Measurements from ENCODE around the gene ARAP1. TPM values are rescaled to one million over a fixed set of nuclear protein-coding genes. Genes with fewer than 3 reads are reported as not detected.

The ARAP1 gene
- total and polyA plus RNA-seq, 8 donors = 32.2 to 201 (median 69.8) TPM

GRCh38 chr11:72774499-72774898 is 22.3 kb upstream of the ARAP1 start:
- TF ChIP-seq CTCF (IDR thresholded peaks at IDR 0.05) = no peak
- Histone ChIP-seq H3K4me3 (no peak overlapping the region), H3K36me3 (peaks cover 4 to 19% (median 11%) of the 10 kb centered on the region in 4 donors), H3K27ac (peak overlapping the region in 4 of 5 donors; percentile 93 to 96 (median 94)), H3K4me1 (peaks cover 66 to 98% (median 90%) of the 10 kb centered on the region in 4 donors), H3K9me3 (no peaks in the 10 kb centered on the region), H3K27me3 (no peaks in the 10 kb centered on the region)
- intact Hi-C loops (cut with DNase I; ENCODE audit: low total_unique reads) = no loop called here
- 34 to 65% (median 42%) methylated on average over 3 to 6 of the region's 6 CpGs for WGBS, 5 donors
- DNase-seq = no peak

- H3K4me3 ChIP-seq = no peak overlapping the region
- no peaks in the 10 kb centered on the region for H3K27me3 ChIP-seq
- H3K27ac ChIP-seq = peak overlapping the region in 4 of 5 donors; percentile 56 to 96 (median 93)
- TF ChIP-seq POLR2AphosphoS5 (IDR thresholded peaks at IDR 0.05) (no peak), EP300 (IDR thresholded peaks at IDR 0.05) (no peak), POLR2A (IDR thresholded peaks at IDR 0.05) (no peak), CTCF (IDR thresholded peaks at IDR 0.05) (no peak)
- H3K36me3 ChIP-seq = peaks cover 4 to 21% (median 12%) of the 10 kb centered on the region in 4 donors
- WGBS, 5 donors = 31 to 62% (median 46%) methylated on average over 6 of the region's 6 CpGs
- intact Hi-C loops (cut with DNase I; ENCODE audit: low total_unique reads) = no loop called here
- H3K9me3 ChIP-seq = no peaks in the 10 kb centered on the region
- no peak for DNase-seq
- H3K4me1 ChIP-seq = peaks cover 65 to 96% (median 84%) of the 10 kb centered on the region in 4 donors
Observed at GRCh38 chr11:72773696-72774095, 21.5 kb upstream of the ARAP1 start.

GRCh38 chr11:72773291-72773690 is 21.1 kb upstream of the ARAP1 start:
- H3K27me3 ChIP-seq = no peaks in the 10 kb centered on the region
- H3K27ac ChIP-seq = peak overlapping the region; percentile 11 to 96 (median 93)
- H3K4me3 ChIP-seq = no peak overlapping the region
- intact Hi-C loops (cut with DNase I; ENCODE audit: low total_unique reads) = no loop called here
- peak in 1 of 3 donors; percentile 23 for TF ChIP-seq POLR2AphosphoS5 (IDR thresholded peaks at IDR 0.05)
- TF ChIP-seq EP300 (IDR thresholded peaks at IDR 0.05) = no peak
- peaks cover 4 to 23% (median 11%) of the 10 kb centered on the region in 4 donors for H3K36me3 ChIP-seq
- DNase-seq = peak in 1 of 2 donors; percentile 89
- WGBS, 5 donors = 18 to 29% (median 23%) methylated on average over 4 to 5 of the region's 5 CpGs
- H3K4me1 ChIP-seq = peaks cover 61 to 96% (median 84%) of the 10 kb centered on the region in 4 donors
- H3K9me3 ChIP-seq = no peaks in the 10 kb centered on the region

GRCh38 chr11:72772059-72772458 is 19.9 kb upstream of the ARAP1 start:
- Histone ChIP-seq H3K36me3 (peaks cover 5 to 23% (median 11%) of the 10 kb centered on the region in 4 donors), H3K4me1 (peaks cover 49 to 96% (median 84%) of the 10 kb centered on the region in 4 donors), H3K4me3 (peak overlapping the region in 1 of 4 donors; percentile 0), H3K9me3 (no peaks in the 10 kb centered on the region), H3K27me3 (no peaks in the 10 kb centered on the region), H3K27ac (peak overlapping the region in 3 of 5 donors; percentile 14 to 96 (median 93))
- WGBS, 5 donors = 59 to 91% (median 68%) methylated on average over 6 to 12 of the region's 12 CpGs
- intact Hi-C loops (cut with DNase I; ENCODE audit: low total_unique reads) = no loop called here
- no peak for TF ChIP-seq CTCF (IDR thresholded peaks at IDR 0.05)
- TF ChIP-seq POLR2AphosphoS5 (IDR thresholded peaks at IDR 0.05) = no peak
- TF ChIP-seq POLR2A (IDR thresholded peaks at IDR 0.05) = no peak
- TF ChIP-seq EP300 (IDR thresholded peaks at IDR 0.05) = no peak
- no peak for DNase-seq

GRCh38 chr11:72771507-72771906 is 19.3 kb upstream of the ARAP1 start:
- WGBS, 5 donors = 42 to 49% (median 46%) methylated on average over 4 of the region's 4 CpGs
- H3K36me3 ChIP-seq = peaks cover 5 to 23% (median 11%) of the 10 kb centered on the region in 4 donors
- H3K4me3 ChIP-seq = no peak overlapping the region
- H3K27ac ChIP-seq = peak overlapping the region in 3 of 5 donors; percentile 14 to 96 (median 93)
- TF ChIP-seq EP300 (IDR thresholded peaks at IDR 0.05) = no peak
- no peak for TF ChIP-seq POLR2AphosphoS5 (IDR thresholded peaks at IDR 0.05)
- no peak for TF ChIP-seq CTCF (IDR thresholded peaks at IDR 0.05)
- TF ChIP-seq POLR2A (IDR thresholded peaks at IDR 0.05) = no peak
- H3K27me3 ChIP-seq = no peaks in the 10 kb centered on the region
- no peaks in the 10 kb centered on the region for H3K9me3 ChIP-seq
- H3K4me1 ChIP-seq = peaks cover 43 to 96% (median 84%) of the 10 kb centered on the region in 4 donors
- DNase-seq = no peak
- intact Hi-C loops (cut with DNase I; ENCODE audit: low total_unique reads) = no loop called here
